ENCODE results near the gene OPRD1.

The OPRD1 gene

GRCh38 chr1:28830814-28831213 lies 18.8 kb downstream of the OPRD1 start:
- H3K27me3 ChIP-seq (ENCODE audit: control insufficient read depth, insufficient read depth, low read length), result no peaks in the 10 kb centered on the region
- no peaks in the 10 kb centered on the region for H3K4me1 ChIP-seq
- H3K9ac ChIP-seq, result no peak overlapping the region
- no peak for TF ChIP-seq CTCF (IDR thresholded peaks at IDR 0.05)
- H2AFZ ChIP-seq, result no peak overlapping the region
- no peak overlapping the region for H3K4me2 ChIP-seq (ENCODE audit: low read length)
- H3K9me3 ChIP-seq (ENCODE audit: control insufficient read depth, low read length), result no peaks in the 10 kb centered on the region
- H3K79me2 ChIP-seq, result no peaks in the 10 kb centered on the region
- no peaks in the 10 kb centered on the region for H3K36me3 ChIP-seq (ENCODE audit: control insufficient read depth, insufficient read depth, low read length)
- H3K4me3 ChIP-seq (ENCODE audit: low read depth, low read length), result no peak overlapping the region
- no peak overlapping the region for H3K27ac ChIP-seq

- H3K79me2 ChIP-seq, result no peaks in the 10 kb centered on the region
- H3K4me3 ChIP-seq (ENCODE audit: low read depth, low read length), result no peak overlapping the region
- H3K9me3 ChIP-seq (ENCODE audit: control insufficient read depth, low read length), result no peaks in the 10 kb centered on the region
- no peak overlapping the region for H2AFZ ChIP-seq
- no peak for TF ChIP-seq CTCF (IDR thresholded peaks at IDR 0.05)
- no peak overlapping the region for H3K9ac ChIP-seq
- no peaks in the 10 kb centered on the region for H3K27me3 ChIP-seq (ENCODE audit: control insufficient read depth, insufficient read depth, low read length)
- no peak overlapping the region for H3K4me2 ChIP-seq (ENCODE audit: low read length)
- H3K27ac ChIP-seq, result no peak overlapping the region
- no peaks in the 10 kb centered on the region for H3K4me1 ChIP-seq
- H3K36me3 ChIP-seq (ENCODE audit: control insufficient read depth, insufficient read depth, low read length), result no peaks in the 10 kb centered on the region
These were observed 21.0 kb downstream of the OPRD1 start for GRCh38 chr1:28832966-28833365.

GRCh38 chr1:28833381-28833780 lies 21.4 kb downstream of the OPRD1 start:
- Histone ChIP-seq H2AFZ (no peak overlapping the region), H3K4me2 (ENCODE audit: low read length) (no peak overlapping the region), H3K27me3 (ENCODE audit: control insufficient read depth, insufficient read depth, low read length) (no peaks in the 10 kb centered on the region), H3K4me3 (ENCODE audit: low read depth, low read length) (no peak overlapping the region), H3K9ac (no peak overlapping the region), H3K79me2 (no peaks in the 10 kb centered on the region), H3K9me3 (ENCODE audit: control insufficient read depth, low read length) (no peaks in the 10 kb centered on the region), H3K4me1 (no peaks in the 10 kb centered on the region), H3K27ac (no peak overlapping the region), H3K36me3 (ENCODE audit: control insufficient read depth, insufficient read depth, low read length) (no peaks in the 10 kb centered on the region)
- no peak for TF ChIP-seq CTCF (IDR thresholded peaks at IDR 0.05)

GRCh38 chr1:28835237-28835650 lies 23.3 kb downstream of the OPRD1 start:
- Histone ChIP-seq H2AFZ (no peak overlapping the region), H3K4me1 (no peaks in the 10 kb centered on the region), H3K27ac (no peak overlapping the region), H3K4me3 (ENCODE audit: low read depth, low read length) (no peak overlapping the region), H3K36me3 (ENCODE audit: control insufficient read depth, insufficient read depth, low read length) (no peaks in the 10 kb centered on the region), H3K27me3 (ENCODE audit: control insufficient read depth, insufficient read depth, low read length) (no peaks in the 10 kb centered on the region), H3K79me2 (no peaks in the 10 kb centered on the region), H3K9me3 (ENCODE audit: control insufficient read depth, low read length) (no peaks in the 10 kb centered on the region), H3K4me2 (ENCODE audit: low read length) (no peak overlapping the region), H3K9ac (no peak overlapping the region)
- TF ChIP-seq CTCF (IDR thresholded peaks at IDR 0.05), result no peak

- no peak overlapping the region for H2AFZ ChIP-seq
- H3K4me3 ChIP-seq (ENCODE audit: low read depth, low read length), result no peak overlapping the region
- H3K27me3 ChIP-seq (ENCODE audit: control insufficient read depth, insufficient read depth, low read length), result no peaks in the 10 kb centered on the region
- H3K79me2 ChIP-seq, result no peaks in the 10 kb centered on the region
- no peaks in the 10 kb centered on the region for H3K4me1 ChIP-seq
- H3K9ac ChIP-seq, result no peak overlapping the region
- no peaks in the 10 kb centered on the region for H3K9me3 ChIP-seq (ENCODE audit: control insufficient read depth, low read length)
- H3K4me2 ChIP-seq (ENCODE audit: low read length), result no peak overlapping the region
- H3K27ac ChIP-seq, result no peak overlapping the region
- TF ChIP-seq CTCF (IDR thresholded peaks at IDR 0.05), result no peak
- H3K36me3 ChIP-seq (ENCODE audit: control insufficient read depth, insufficient read depth, low read length), result no peaks in the 10 kb centered on the region
These were observed 24.5 kb downstream of the OPRD1 start for GRCh38 chr1:28836421-28836956.

All from parathyroid adenoma (tissue), 2 donors.